ENCODE measurements around the gene TCF19. TPM values are rescaled to one million over a fixed set of nuclear protein-coding genes. Genes with fewer than 3 reads are reported as not detected.
A peak's percentile ranks its signal among the peaks of the same experiment; 100 is the strongest.

TCF19 gene
- total and polyA plus RNA-seq, 2 experiments from 2014 or later, result 3.7 to 7.3 TPM

DNA sequence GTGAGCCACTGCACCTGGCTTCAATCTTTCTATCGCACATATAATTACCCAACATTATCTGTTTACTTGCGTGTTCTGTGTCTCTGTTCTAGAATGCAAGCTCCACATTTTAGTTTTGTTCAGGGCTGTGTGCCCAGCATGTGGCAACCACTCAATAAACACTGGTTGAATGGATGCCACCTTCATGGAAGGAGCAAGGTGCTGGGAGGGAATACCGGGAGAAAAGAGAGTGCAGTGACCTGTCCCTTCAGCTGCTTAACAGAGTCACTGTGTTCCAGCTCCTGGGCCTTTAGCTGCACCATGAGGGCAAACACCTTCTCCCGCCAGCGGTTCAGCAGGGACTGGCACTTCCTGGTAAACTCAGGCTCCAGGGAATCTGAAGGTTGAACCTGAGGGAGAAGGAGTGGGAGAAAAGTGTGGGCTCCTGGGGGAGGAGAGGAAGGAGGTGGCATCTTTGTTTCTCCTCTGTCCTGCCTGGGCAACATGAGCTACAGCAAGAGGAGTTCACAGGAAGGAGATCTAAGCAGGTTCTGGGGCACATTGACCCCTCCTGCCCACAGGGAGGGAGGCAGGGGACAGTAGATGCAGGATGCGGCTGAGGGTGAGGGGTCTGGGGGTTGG lies 8.5 kb upstream of the TCF19 start:
- no peak for DNase-seq (ENCODE audit: low read depth in 1 of 2, low spot score in 1 of 2)
- no peak overlapping the region for H3K27ac ChIP-seq
- no peaks in the 10 kb centered on the region for H3K4me1 ChIP-seq (ENCODE audit: low read depth)
- H3K36me3 ChIP-seq, result no peaks in the 10 kb centered on the region
- H3K4me3 ChIP-seq, result no peak overlapping the region
- TF ChIP-seq, protein P1, sequence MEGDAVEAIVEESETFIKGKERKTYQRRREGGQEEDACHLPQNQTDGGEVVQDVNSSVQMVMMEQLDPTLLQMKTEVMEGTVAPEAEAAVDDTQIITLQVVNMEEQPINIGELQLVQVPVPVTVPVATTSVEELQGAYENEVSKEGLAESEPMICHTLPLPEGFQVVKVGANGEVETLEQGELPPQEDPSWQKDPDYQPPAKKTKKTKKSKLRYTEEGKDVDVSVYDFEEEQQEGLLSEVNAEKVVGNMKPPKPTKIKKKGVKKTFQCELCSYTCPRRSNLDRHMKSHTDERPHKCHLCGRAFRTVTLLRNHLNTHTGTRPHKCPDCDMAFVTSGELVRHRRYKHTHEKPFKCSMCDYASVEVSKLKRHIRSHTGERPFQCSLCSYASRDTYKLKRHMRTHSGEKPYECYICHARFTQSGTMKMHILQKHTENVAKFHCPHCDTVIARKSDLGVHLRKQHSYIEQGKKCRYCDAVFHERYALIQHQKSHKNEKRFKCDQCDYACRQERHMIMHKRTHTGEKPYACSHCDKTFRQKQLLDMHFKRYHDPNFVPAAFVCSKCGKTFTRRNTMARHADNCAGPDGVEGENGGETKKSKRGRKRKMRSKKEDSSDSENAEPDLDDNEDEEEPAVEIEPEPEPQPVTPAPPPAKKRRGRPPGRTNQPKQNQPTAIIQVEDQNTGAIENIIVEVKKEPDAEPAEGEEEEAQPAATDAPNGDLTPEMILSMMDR (IDR thresholded peaks at IDR 0.05; ENCODE audit: low read depth, low read length), result no peak
- H3K27me3 ChIP-seq, result no peaks in the 10 kb centered on the region
- H3K9me3 ChIP-seq (ENCODE audit: low read depth), result no peaks in the 10 kb centered on the region

DNA sequence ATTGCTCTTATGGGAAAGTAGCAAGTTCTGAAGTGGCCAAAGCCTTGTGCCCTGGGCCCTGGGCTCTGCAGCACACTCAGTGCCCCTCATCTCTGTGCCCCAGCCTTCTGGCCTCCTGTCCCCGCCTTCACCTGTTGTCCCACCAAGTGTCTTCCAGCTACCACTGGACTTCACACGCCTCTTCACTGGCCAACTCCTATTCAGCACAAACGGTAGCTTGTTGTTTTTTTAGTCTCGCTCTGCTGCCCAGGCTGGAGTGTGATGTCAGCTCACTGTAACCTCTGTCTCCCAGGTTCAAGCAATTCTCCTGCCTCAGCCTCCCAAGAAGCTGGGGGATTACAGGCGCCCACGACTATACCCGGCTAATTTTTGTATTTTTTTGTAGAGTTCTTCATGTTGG lies 5.6 kb upstream of the TCF19 start:
- no peaks in the 10 kb centered on the region for H3K9me3 ChIP-seq (ENCODE audit: low read depth)
- H3K27ac ChIP-seq, result no peak overlapping the region
- H3K4me1 ChIP-seq (ENCODE audit: low read depth), result no peaks in the 10 kb centered on the region
- TF ChIP-seq, protein P1 (IDR thresholded peaks at IDR 0.05; ENCODE audit: low read depth, low read length), result no peak
- no peak for DNase-seq (ENCODE audit: low read depth in 1 of 2, low spot score in 1 of 2)
- no peak overlapping the region for H3K4me3 ChIP-seq
- H3K36me3 ChIP-seq, result no peaks in the 10 kb centered on the region
- no peaks in the 10 kb centered on the region for H3K27me3 ChIP-seq

DNA sequence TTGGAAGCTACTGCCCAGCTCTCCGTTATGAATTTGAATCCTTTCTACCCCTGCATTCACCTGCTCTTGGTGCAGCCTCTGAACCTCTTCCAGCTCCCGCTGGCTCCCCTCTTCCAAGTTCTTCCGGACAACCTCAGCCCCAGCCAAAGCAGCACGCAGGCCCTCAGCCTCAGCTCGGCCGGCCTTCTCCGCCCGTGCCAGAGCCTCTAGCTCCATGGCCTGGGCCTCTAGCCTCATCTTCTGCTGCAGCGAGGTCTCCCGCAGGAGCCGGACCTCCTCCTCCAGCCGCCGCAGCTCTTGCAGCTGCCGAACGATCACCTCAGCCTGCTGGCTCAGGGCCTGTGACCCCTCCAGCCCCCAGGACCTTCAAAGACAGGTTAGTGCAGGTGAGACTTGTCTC lies 4.0 kb upstream of the TCF19 start:
- H3K9me3 ChIP-seq (ENCODE audit: low read depth), result no peaks in the 10 kb centered on the region
- no peaks in the 10 kb centered on the region for H3K27me3 ChIP-seq
- no peaks in the 10 kb centered on the region for H3K4me1 ChIP-seq (ENCODE audit: low read depth)
- no peak overlapping the region for H3K4me3 ChIP-seq
- DNase-seq (ENCODE audit: low read depth in 1 of 2, low spot score in 1 of 2), result no peak
- no peak overlapping the region for H3K27ac ChIP-seq
- TF ChIP-seq, protein P1 (IDR thresholded peaks at IDR 0.05; ENCODE audit: low read depth, low read length), result no peak
- H3K36me3 ChIP-seq, result no peaks in the 10 kb centered on the region

DNA sequence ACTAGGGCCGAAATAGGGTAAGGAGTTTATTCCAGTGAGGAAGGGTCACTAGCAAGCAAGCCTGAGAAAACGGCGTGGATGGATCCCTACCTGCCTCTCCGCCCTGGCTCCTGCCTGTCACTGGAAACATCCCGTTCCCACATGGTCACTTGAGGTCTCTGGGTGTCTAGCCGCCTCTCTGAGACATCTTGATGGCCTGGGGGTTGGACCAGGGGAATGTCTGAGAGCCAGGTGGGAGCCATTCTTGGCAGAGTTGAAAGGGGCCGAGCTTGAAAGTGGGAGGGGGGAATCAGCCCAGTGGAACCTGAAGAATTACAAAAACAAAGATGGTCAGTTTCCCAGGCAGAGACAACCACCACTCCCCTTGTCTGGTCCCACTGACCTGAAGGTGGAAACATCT lies 1.7 kb upstream of the TCF19 start:
- no peak overlapping the region for H3K4me3 ChIP-seq
- DNase-seq (ENCODE audit: low read depth in 1 of 2, low spot score in 1 of 2), result no peak

DNA sequence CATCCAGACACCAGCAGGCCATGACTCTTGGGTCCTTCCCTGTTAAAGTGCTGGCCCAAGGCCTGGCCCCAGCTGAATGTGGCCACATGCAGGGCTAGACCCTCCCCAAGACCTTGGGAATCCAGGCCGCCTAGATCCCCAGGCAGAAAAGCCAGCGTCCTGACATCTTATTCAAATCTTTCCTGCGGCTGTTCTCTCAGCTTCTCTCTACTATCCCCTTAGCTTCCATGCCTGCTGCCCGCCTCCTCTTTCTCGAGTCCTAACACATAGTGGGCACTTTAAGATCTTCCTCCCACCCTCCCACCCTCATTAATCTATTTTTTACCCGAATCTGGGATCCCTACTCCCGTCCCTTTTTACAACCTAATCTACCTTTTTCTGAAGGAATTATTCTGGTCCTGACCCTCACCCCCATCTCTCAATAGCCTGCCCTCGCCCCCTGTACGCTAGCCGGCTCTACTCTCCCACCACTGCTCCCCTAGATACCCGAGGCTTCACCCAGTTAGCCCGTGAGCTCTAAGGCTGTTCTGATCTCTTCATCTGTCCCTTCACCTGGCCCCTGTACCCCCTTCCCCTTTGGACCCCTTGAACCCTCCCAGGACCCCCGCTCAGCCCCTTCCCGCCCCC lies 763 bp upstream of the TCF19 start, which contains the start of gene CCHCR1:
TSS of gene CCHCR1 (minus strand) at position 290 of the 627 bp plus-strand sequence. CDS start at position 88, 202 bp downstream.
- Histone ChIP-seq H3K9me3 (ENCODE audit: low read depth) (no peaks in the 10 kb centered on the region), H3K27ac (peak within 1 kb of the TSS; percentile 57), H3K4me1 (ENCODE audit: low read depth) (no peaks in the 10 kb centered on the region), H3K27me3 (no peaks in the 10 kb centered on the region), H3K4me3 (peak within 1 kb of the TSS; percentile 61), H3K36me3 (no peaks in the 10 kb centered on the region)
- TF ChIP-seq, protein P1 (IDR thresholded peaks at IDR 0.05; ENCODE audit: low read depth, low read length), result no peak
- peak in 1 of 2 donors; percentile 24 for DNase-seq (ENCODE audit: low read depth in 1 of 2, low spot score in 1 of 2)

More for the DNA sequence above, 1.7 kb upstream of the TCF19 start:
- H3K9me3 ChIP-seq (ENCODE audit: low read depth), result no peaks in the 10 kb centered on the region
- H3K27ac ChIP-seq, result no peak overlapping the region
- TF ChIP-seq, protein P1 (IDR thresholded peaks at IDR 0.05; ENCODE audit: low read depth, low read length), result no peak
- H3K36me3 ChIP-seq, result no peaks in the 10 kb centered on the region
- no peaks in the 10 kb centered on the region for H3K4me1 ChIP-seq (ENCODE audit: low read depth)
- H3K27me3 ChIP-seq, result no peaks in the 10 kb centered on the region

Measured in cardiac muscle cell (in vitro differentiated cells and primary cell).